Activated B cell treated with CpG ODN at 0.5 μM for 24 hours (primary cell): Measurements from ENCODE around the gene SRRT. TPM values are rescaled to one million over a fixed set of nuclear protein-coding genes. Genes with fewer than 3 reads are reported as not detected.
A peak's percentile ranks its signal among the peaks of the same experiment; 100 is the strongest.

ENCODE experiments used
- ATAC-seq: fragments of 200-7000 bp; cut with Tn5 transposase; one replicate; pipeline ENCODE4 v1.10.0; 2021; ENCODE audit warnings: low read depth, mild to moderate bottlenecking, moderate library complexity
- CTCF ChIA-PET: fragments of 350-600 bp; sonication (Branson Sonifier 250); formaldehyde crosslinking; loops from one replicate; lab custom pipeline; 2021; ENCODE audit warnings: antibody characterized with exemption; lab: Charles Lee
- POLR2A ChIA-PET: fragments of 350-600 bp; sonication (Branson Sonifier 250); formaldehyde crosslinking; loops from one replicate; lab custom pipeline; 2021; ENCODE audit warnings: antibody characterized with exemption; lab: Charles Lee
- DNase-seq: peaks from one replicate; pipeline ENCODE4 v3.0.0; 2022
- H3K27ac Mint-ChIP-seq: one replicate; pipeline ENCODE4 v1.8.0; 2020; ENCODE audit warnings: mixed read lengths
- H3K27me3 Mint-ChIP-seq: one replicate; pipeline ENCODE4 v1.8.0; 2021; ENCODE audit warnings: mixed read lengths
- H3K36me3 Mint-ChIP-seq: one replicate; pipeline ENCODE4 v1.8.0; 2021; ENCODE audit warnings: low read depth, mixed read lengths
- H3K4me1 Mint-ChIP-seq: one replicate; pipeline ENCODE4 v1.8.0; 2021; ENCODE audit warnings: mixed read lengths
- H3K4me3 Mint-ChIP-seq: one replicate; pipeline ENCODE4 v1.8.0; 2020; ENCODE audit warnings: mild to moderate bottlenecking, mixed read lengths
- H3K9me3 Mint-ChIP-seq: one replicate; pipeline ENCODE4 v1.8.0; 2020; ENCODE audit warnings: mixed read lengths
- intact Hi-C: fragments of 100-400 bp; cut with micrococcal nuclease; formaldehyde crosslinking; loops from one replicate; pipeline ENCODE4 v1.15.1; 2024
- total RNA-seq: library from RNA; stranded (reverse); gene quantifications from 2 replicates; pipeline ENCODE4 v1.2.3, GENCODE V29; 2022
- TF ChIP-seq, protein P1 (sequence below): fragments of 200-600 bp; IDR thresholded peaks from one replicate; pipeline ENCODE4 v1.8.0; 2022; ENCODE audit warnings: antibody characterized with exemption, mild to moderate bottlenecking

Gene SRRT
- total RNA-seq, 1 donor from 2014 or later, result 244 TPM

- CTCF ChIA-PET, result no interaction called here
- no peak for DNase-seq
- TF ChIP-seq, protein P1, sequence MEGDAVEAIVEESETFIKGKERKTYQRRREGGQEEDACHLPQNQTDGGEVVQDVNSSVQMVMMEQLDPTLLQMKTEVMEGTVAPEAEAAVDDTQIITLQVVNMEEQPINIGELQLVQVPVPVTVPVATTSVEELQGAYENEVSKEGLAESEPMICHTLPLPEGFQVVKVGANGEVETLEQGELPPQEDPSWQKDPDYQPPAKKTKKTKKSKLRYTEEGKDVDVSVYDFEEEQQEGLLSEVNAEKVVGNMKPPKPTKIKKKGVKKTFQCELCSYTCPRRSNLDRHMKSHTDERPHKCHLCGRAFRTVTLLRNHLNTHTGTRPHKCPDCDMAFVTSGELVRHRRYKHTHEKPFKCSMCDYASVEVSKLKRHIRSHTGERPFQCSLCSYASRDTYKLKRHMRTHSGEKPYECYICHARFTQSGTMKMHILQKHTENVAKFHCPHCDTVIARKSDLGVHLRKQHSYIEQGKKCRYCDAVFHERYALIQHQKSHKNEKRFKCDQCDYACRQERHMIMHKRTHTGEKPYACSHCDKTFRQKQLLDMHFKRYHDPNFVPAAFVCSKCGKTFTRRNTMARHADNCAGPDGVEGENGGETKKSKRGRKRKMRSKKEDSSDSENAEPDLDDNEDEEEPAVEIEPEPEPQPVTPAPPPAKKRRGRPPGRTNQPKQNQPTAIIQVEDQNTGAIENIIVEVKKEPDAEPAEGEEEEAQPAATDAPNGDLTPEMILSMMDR, result no peak
- Mint-ChIP-seq H3K27ac (peak overlapping the region; percentile 85), H3K4me3 (peak overlapping the region; percentile 85), H3K4me1 (peaks cover 22% of the 10 kb centered on the region), H3K27me3 (no peaks in the 10 kb centered on the region), H3K9me3 (no peaks in the 10 kb centered on the region), H3K36me3 (peaks cover 34% of the 10 kb centered on the region)
- intact Hi-C loops, result loop anchor here (1.0 kb wide), 1 partner anchor 13 kb away; no protein-coding TSS in a partner anchor
- no peak for ATAC-seq
- POLR2A ChIA-PET, result interaction anchor here (0.5 to 1.5 kb wide), 4 partner anchors 9 to 438 kb away, joined by 3 to 9 read pairs (median 6); partner anchors contain the start of genes SLC12A9, SRRT and ZCWPW1
Measured at GRCh38 chr7:100866729-100867039, 8.2 kb upstream of the SRRT start.

DNA sequence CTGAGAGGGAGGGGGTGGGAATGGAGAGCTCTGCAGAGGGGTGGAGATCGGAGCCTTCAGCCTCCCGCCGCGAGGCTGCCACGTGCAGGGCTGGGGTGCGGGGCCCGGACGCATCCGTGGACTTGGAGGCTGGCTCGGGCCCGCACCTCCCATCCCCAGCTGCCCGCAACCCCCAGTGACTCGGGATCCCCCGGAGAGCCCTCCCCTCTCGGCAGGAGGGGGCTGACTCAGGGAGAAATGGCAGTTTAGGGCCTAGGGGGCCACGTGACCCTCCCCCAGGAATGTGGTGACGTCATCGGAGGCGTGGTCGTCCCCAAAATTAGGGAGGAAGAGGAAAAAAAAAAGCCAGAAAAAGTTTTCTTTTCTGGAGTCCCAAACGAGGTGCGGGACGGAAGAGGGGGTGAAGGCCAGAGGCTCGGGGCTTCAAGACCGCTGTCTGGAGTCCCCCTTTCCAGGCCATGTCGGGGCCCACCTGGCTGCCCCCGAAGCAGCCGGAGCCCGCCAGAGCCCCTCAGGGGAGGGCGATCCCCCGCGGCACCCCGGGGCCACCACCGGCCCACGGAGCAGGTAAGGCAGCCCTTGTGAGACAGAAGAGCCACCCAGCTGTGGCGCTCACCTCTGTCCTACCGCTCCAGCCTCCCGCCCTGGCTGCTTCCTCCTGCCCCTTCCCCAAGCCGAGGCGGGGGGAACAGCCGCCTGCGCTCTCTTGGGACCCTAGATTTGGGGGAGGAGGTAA lies 7.7 kb upstream of the SRRT start, which contains the start of gene TRIP6:
TRIP6 (plus strand) TSS at position 348 of the 736 bp plus-strand sequence; CDS start at position 459, 111 bp downstream.
- peak within 1 kb of the TSS; percentile 85 for H3K27ac Mint-ChIP-seq
- ChIA-PET CTCF (no interaction called here), POLR2A (interaction anchor here (0.5 to 1.5 kb wide), 6 partner anchors 8 to 438 kb away, joined by 3 to 15 read pairs (median 6); partner anchors contain the start of genes FBXO24, LRCH4, SLC12A9 and SRRT)
- peak within 1 kb of the TSS; percentile 85 for H3K4me3 Mint-ChIP-seq
- ATAC-seq (peak; percentile 59), DNase-seq (no peak)
- peaks cover 22% of the 10 kb centered on the region for H3K4me1 Mint-ChIP-seq
- no peaks in the 10 kb centered on the region for H3K9me3 Mint-ChIP-seq
- H3K27me3 Mint-ChIP-seq, result no peaks in the 10 kb centered on the region
- H3K36me3 Mint-ChIP-seq, result peaks cover 30% of the 10 kb centered on the region
- intact Hi-C loops, result loop anchor here (1.0 kb wide), 1 partner anchor 14 kb away; no protein-coding TSS in a partner anchor
- TF ChIP-seq, protein P1, result no peak

DNA sequence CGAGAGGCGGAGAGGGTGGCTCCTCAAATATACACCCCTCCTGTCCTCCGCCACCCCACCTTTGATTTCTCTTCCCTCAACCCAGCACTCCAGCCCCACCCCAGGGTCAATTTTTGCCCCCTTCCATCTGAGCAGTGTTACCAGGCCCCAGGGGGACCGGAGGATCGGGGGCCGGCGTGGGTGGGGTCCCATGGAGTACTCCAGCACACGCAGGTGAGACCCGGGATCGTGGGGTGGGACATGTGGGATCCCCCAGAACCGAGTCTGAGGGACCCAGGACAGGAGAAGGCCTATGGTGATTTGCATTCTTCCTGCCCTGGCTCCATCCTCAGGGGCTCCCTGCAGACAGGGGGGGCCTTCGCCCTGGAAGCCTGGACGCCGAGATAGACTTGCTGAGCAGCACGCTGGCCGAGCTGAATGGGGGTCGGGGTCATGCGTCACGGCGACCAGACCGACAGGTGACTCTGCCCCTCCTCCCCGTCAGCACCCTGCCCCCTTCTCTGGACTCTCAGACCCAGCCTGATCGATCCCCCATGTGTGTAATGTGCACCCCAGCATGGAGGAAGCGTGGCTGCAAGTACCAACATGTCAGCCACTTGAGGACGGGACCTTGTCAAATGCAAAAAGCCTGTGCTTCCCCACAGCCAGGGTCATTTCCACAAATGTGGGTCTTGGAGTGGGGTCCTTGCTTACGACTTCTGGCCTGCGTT lies 7.0 kb upstream of the SRRT start:
- H3K9me3 Mint-ChIP-seq, result no peaks in the 10 kb centered on the region
- DNase-seq (no peak), ATAC-seq (no peak)
- H3K36me3 Mint-ChIP-seq, result peaks cover 27% of the 10 kb centered on the region
- POLR2A ChIA-PET, result interaction anchor here (0.7 to 1.5 kb wide), 2 partner anchors 282 to 439 kb away, joined by 3 read pairs; partner anchors contain the start of genes FBXO24, LRCH4 and ZCWPW1
- H3K4me3 Mint-ChIP-seq, result peak overlapping the region; percentile 79
- TF ChIP-seq, protein P1, result no peak
- intact Hi-C loops, result loop anchor here (1.0 kb wide), 1 partner anchor 15 kb away; no protein-coding TSS in a partner anchor
- peak overlapping the region; percentile 68 for H3K27ac Mint-ChIP-seq
- H3K4me1 Mint-ChIP-seq, result peaks cover 22% of the 10 kb centered on the region
- CTCF ChIA-PET, result no interaction called here
- H3K27me3 Mint-ChIP-seq, result no peaks in the 10 kb centered on the region

DNA sequence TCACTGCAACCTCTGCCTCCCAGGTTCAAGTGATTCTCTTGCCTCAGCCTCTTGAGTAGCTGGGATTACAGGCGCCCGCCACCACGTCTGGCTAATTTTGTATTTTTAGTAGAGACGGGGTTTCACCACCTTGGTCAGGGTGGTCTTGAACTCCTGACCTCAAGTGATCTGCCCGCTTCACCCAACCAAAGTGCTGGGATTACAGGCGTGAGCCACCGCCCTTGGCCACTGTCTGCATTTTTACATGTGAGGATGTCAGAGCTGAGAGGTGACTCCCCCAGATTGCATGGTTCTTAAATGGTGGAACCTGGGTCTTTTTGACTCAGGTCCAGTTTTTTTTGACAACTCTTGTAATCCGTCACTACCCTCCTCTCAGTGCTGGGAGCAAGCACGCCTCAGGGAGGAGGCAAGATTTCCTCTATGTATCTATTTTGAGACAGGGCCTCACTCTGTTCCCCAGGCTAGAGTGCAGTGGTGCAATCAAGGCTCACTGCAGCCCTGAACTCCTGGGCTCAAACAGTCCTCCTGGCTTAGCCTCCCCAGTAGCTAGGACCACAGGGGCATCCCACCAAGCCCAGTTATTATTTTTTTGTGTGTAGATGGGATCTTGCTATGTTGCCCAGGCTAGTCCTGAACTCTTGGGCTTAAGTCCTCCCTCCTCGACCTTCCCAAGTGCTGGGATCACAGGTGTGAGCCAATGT lies 1.2 kb upstream of the SRRT start:
- ATAC-seq, result no peak
- no peaks in the 10 kb centered on the region for H3K9me3 Mint-ChIP-seq
- intact Hi-C loops, result loop anchor here (1.0 to 2.0 kb wide), 2 partner anchors 21 to 75 kb away; partner anchors contain the start of gene SLC12A9

More for the DNA sequence above, 1.2 kb upstream of the SRRT start:
- no peak for DNase-seq
- TF ChIP-seq, protein P1, result no peak
- ChIA-PET POLR2A (interaction anchor here (0.6 to 10.3 kb wide), 5 partner anchors 13 to 1568 kb away, joined by 4 to 254 read pairs (median 8); partner anchors contain the start of genes FIS1, MOSPD3, SLC12A9 and UFSP1), CTCF (no interaction called here)
- Mint-ChIP-seq H3K27me3 (no peaks in the 10 kb centered on the region), H3K4me3 (peak overlapping the region; percentile 99), H3K36me3 (peaks cover 50% of the 10 kb centered on the region), H3K27ac (peak overlapping the region; percentile 98), H3K4me1 (peaks cover 37% of the 10 kb centered on the region)
